GM12801 (cell line): ENCODE measurements around the gene XYLB.

Experiments
- TF ChIP-seq, protein P1 (sequence below): IDR thresholded peaks from one replicate; pipeline ENCODE4 v1.5.1; 2011; ENCODE audit warnings: control low read depth; ENCODE audit not compliant: insufficient read length; ENCODE audit errors: extremely low read depth

XYLB gene

DNA sequence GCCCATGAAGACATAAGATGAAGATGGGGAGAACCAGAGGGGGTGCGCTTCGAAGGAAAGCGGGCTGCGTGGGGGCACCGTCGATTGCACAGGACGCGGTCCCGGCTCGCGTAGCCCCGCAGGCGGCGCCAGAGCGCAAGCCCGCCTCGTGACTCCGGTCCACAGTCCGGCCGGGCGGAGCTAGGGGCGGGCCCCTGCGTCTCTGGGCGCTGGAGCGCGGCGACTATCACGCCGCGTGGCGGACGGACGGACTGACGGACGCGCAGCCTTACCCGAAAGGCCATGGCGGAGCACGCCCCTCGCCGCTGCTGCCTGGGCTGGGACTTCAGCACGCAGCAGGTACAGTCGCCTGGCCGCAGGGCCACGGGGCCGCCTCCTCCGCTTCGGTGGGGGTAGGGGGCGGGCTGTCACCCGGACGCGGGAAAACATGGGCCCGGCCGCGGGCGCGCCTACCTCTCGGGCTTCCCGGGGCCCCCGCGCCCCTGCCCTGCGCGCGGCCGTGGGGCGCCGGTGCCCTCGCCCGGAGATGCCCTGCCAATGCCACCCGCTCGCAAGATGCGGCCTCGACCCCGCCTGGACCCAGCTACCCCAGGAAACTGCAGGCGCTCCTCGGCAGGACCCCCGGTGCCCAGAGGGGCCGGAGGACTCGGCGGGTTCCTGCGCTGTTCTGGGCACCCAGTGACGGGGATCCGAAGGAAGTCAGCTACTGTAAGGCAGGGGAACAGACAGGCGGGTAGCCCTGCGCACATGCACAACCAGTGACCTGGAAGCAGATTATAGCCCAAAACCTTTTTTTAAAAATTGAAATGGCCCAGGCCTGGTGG lies at the start of gene XYLB:
Gene XYLB (plus strand): TSS at position 199 of the 824 bp plus-strand sequence. CDS start 84 bp downstream, at position 283.
- TF ChIP-seq, protein P1, sequence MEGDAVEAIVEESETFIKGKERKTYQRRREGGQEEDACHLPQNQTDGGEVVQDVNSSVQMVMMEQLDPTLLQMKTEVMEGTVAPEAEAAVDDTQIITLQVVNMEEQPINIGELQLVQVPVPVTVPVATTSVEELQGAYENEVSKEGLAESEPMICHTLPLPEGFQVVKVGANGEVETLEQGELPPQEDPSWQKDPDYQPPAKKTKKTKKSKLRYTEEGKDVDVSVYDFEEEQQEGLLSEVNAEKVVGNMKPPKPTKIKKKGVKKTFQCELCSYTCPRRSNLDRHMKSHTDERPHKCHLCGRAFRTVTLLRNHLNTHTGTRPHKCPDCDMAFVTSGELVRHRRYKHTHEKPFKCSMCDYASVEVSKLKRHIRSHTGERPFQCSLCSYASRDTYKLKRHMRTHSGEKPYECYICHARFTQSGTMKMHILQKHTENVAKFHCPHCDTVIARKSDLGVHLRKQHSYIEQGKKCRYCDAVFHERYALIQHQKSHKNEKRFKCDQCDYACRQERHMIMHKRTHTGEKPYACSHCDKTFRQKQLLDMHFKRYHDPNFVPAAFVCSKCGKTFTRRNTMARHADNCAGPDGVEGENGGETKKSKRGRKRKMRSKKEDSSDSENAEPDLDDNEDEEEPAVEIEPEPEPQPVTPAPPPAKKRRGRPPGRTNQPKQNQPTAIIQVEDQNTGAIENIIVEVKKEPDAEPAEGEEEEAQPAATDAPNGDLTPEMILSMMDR: no peak

DNA sequence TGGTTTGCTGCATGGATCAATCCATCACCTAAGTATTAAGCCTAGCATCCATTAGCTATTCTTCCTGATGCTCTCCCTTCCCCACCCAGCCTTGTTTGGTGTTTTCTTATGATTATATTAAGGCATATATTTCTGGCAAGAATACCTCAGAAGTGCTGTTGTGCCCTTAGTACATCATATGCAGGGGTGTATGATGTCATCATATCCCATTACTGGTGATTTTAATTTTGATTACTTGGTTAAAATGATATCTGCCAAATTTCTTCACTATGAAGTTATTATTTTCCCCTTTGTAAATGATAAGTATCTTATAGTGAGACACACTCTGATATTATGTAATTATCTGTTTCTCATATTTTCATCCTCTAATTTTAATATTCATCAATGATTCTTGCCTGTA lies 49.0 kb upstream of the XYLB start:
- TF ChIP-seq, protein P1: no peak

DNA sequence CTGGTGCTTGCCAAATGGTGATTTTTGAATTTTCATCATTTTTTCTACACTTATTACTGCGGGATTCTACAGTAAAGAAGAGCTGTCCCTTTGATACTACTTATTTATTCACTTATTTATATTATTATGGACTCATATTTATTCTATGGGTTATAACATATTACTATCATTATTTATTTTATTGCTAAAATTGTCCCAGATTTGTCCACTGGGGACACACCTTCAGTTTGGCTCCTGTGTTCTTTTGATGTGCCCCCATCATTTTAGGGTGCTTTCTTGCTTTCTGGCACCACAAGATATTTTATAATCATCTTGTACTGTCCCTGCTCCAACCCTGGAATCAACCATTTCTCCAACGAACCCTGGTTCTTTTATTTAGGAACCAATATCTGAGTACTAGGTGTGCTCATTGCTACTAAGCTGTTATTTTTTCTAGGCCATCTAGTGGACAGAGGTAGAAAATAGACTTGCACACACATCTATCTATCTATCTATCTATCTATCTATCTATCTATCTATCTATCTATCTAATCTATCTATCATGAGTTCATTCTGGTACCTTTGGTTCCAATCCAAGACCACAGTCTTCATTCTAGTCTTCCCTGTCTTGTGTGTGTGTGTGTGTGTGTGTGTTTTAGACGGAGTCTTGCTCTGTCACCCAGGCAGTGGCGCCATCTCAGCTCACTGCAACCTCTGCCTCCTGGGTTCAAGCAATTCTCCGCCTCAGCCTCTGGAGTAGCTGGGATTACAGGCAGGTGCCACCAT lies 48.5 kb upstream of the XYLB start:
- TF ChIP-seq, protein P1: no peak

DNA sequence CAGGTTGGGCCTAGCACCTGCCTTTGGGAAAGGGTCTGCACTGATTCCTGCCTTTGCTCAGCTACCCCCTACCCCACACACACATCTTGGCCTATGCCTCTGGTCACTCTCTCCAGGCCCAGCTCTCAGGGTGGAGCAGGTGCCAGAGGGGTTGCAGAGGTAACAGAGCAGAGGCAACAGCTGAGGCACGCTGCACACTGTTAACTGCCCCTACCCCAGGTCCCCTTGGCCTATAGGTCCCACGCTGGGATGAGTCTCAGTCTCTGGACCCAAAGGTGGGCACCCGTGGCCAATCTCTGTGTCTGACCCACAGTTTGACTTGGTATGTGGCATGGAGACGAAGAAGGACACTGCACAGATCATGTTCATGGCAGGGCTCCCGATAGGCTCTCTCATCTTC lies 39.6 kb upstream of the XYLB start:
- TF ChIP-seq, protein P1: no peak

DNA sequence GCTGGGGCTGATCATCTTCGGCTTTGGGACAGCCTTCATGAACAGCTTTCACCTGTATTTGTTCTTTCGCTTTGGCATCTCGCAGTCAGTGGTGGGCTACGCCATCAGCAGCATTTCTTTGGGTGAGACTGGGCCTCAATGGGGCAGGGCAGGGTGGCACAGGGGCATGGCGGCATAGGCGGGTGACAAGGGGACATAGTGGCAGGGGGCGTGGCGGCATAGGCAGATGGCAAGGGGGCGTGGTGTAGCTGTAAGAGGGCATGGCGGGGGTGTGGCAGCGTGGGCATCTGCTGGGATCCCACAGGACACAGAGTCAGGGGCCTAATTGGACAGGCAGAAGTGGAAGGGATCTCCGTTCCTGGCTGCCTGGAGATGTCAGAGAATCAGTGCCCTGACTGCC lies 39.0 kb upstream of the XYLB start:
- TF ChIP-seq, protein P1: no peak

DNA sequence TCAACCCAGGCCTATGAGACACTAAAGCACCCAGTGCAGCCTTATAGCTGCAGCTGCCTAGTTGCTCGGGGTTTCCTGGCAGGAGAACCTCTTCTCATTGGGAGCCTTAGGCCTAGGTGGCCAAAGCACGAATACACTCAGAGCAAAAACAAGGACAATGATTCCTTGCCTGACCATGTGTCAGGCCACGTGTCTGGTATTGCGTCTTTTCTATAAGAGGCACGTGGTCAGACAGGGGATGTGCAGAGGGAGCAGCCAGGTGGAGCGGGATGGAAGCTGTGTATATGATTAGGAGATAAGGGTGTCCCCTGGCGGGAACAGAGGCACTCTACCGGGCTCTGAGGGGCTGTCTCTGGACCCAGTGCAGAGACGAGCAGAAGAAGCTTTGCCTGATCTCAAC lies 38.1 kb upstream of the XYLB start:
- TF ChIP-seq, protein P1: no peak

DNA sequence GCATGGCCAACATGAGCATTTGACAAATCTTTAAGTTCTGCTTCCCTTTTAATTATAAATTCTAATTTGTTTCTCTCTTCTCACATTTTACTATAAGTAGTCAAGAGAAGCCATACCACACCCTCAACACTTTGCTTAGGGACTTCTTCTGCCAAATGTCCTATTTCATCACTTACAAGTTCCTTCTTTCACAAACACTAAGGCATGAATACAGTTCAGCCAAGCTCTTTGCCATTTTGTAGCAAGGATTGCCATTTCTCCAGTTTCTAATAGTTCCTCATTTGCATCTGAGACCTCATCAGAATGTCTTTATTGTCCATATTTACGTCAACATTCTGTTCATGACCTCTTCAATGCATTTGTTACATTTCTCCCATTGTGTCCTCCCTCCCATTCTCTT lies 35.1 kb upstream of the XYLB start:
- TF ChIP-seq, protein P1: no peak
